Lower leg skin (tissue), 4 donors: Measurements from ENCODE around the gene DBX1. TPM values are rescaled to one million over a fixed set of nuclear protein-coding genes. Genes with fewer than 3 reads are reported as not detected.

Experiments
- DNase-seq, 2 donors: peaks; one replicate each; pipeline ENCODE4 v3.0.0-alpha.2; 2019; ENCODE audit warnings: low spot score in 2 of 2
- H3K4me3 ChIP-seq: fragments of 200-600 bp; sonication (generic); 2 replicates; pipeline ENCODE4 v1.5.1; 2017; ENCODE audit warnings: mild to moderate bottlenecking, low read depth; ENCODE audit not compliant: poor library complexity, severe bottlenecking
- POLR2A ChIP-seq, 2 donors: fragments of 450-650 bp; IDR thresholded peaks; one replicate each; pipeline ENCODE4 v1.6.1; 2016 to 2017; ENCODE audit warnings: antibody characterized with exemption in 2 of 2, mild to moderate bottlenecking in 1 of 2, moderate library complexity in 1 of 2
- WGBS, 2 donors: methylation state at CpG; one replicate each; pipeline ENCODE4 v1.1.5; 2018; 5-methylcytosine and 5-hydroxymethylcytosine counted together
- intact Hi-C: fragments of 100-400 bp; cut with DNase I; formaldehyde crosslinking; loops from one replicate; pipeline ENCODE4 v1.15.0; 2023; ENCODE audit warnings: low total_unique reads
- total RNA-seq, 4 donors: library from RNA; depleted of rRNA; stranded (reverse); fragments of >200 nt; gene quantifications; one replicate each; pipeline ENCODE4 v1.1.0, GENCODE V29; 2016
- TF ChIP-seq, protein P1 (sequence below), 3 donors: fragments of 450-650 bp; IDR thresholded peaks; one replicate each; pipeline ENCODE4 v1.5.1; 2016; ENCODE audit warnings: antibody characterized with exemption in 3 of 3, mild to moderate bottlenecking in 3 of 3, moderate library complexity in 2 of 3

The DBX1 gene
- total RNA-seq, 4 donors from 2014 or later: not detected

DNA sequence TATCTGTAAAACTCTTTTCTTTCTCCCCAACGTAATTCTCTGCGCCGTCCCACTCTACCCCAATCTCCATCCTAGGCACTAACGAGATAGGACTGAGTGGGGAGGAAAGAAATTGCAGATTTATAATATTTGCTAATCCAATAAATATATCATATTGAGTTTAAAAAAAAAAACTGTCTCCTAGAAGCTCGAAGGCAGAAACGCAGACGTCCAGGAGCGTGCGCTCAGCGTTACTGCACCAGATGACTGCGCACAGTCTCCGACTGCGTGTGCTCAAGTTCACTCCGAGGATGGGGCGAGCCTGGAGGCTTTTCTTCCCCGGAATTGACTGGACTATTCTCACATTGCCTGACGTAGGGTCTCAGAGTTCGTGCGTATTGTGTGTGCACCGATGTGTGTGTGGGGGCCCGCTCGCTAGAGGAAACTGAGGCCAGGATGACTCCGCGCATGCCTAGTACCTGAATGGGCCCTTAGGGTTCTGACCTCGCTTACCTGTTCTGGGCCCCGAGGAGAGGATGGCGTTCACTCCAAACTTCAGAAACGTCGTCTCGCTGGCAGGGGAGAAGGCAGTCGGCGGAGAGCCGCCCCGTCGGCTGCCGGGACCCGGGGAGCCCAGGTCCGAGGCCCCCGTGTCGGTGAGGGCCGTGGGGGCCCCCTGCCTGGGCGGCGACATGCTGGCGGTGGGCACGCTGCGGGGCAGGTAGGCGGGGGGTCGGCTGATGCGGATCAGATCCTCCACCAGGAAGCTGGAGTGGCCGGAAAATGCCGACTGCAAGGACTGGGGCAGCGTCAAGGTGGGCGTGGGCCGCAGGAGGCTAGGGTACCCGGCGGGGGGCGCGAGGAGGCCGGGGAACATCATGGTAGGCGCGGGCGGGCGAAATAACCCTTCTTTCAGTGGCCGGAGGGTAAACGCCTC, 551 bp downstream of the DBX1 start:
- TF ChIP-seq POLR2A (IDR thresholded peaks at IDR 0.05): no peak
- TF ChIP-seq, protein P1, sequence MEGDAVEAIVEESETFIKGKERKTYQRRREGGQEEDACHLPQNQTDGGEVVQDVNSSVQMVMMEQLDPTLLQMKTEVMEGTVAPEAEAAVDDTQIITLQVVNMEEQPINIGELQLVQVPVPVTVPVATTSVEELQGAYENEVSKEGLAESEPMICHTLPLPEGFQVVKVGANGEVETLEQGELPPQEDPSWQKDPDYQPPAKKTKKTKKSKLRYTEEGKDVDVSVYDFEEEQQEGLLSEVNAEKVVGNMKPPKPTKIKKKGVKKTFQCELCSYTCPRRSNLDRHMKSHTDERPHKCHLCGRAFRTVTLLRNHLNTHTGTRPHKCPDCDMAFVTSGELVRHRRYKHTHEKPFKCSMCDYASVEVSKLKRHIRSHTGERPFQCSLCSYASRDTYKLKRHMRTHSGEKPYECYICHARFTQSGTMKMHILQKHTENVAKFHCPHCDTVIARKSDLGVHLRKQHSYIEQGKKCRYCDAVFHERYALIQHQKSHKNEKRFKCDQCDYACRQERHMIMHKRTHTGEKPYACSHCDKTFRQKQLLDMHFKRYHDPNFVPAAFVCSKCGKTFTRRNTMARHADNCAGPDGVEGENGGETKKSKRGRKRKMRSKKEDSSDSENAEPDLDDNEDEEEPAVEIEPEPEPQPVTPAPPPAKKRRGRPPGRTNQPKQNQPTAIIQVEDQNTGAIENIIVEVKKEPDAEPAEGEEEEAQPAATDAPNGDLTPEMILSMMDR (IDR thresholded peaks at IDR 0.05): no peak
- intact Hi-C loops: no loop called here
- DNase-seq: no peak
- 6 to 7% methylated on average over 52 to 54 of the region's 65 CpGs for WGBS, 2 donors
- H3K4me3 ChIP-seq: no peak overlapping the region

DNA sequence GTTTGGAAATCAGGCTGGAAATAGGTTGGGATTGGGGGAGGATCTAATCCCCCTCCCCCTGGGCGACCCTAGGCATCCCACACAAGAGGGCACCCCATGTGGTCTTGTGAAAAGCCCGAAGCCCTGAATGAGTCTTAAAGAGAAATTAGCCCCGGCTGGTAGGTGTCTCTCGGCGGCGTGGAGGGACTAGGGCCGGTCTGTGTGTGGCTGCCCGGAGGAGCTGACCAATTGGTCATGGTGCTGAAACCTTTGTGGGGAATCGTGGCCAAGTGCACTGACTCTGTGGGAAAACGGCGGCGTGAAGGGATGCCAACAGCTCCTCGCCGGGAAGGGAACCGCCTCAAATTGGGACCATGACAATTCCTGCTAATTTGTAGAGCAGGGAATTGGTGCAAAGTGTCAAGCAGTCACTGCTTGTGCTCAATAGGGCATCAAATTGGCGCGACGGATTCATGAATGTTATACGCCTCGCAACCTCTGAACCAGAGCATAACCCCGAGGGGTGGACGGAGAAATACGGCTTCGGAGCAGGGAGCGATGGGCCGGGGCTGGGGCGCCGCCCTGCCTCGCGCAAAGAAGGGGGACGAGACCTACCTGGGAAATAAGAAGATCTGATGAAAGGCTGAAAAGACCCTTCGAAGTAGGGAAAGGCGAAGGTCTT, 1.5 kb downstream of the DBX1 start:
- intact Hi-C loops: no loop called here
- 4 to 6% methylated on average over 33 of the region's 33 CpGs for WGBS, 2 donors
- no peak for TF ChIP-seq POLR2A (IDR thresholded peaks at IDR 0.05)
- TF ChIP-seq, protein P1 (IDR thresholded peaks at IDR 0.05): no peak
- peak in 1 of 2 donors; percentile 18 for DNase-seq
- H3K4me3 ChIP-seq: no peak overlapping the region

- DNase-seq: no peak
- WGBS, 2 donors: 13 to 16% methylated on average over 9 of the region's 9 CpGs
These were observed 2.5 kb downstream of the DBX1 start for GRCh38 chr11:20157728-20158127.

DNA sequence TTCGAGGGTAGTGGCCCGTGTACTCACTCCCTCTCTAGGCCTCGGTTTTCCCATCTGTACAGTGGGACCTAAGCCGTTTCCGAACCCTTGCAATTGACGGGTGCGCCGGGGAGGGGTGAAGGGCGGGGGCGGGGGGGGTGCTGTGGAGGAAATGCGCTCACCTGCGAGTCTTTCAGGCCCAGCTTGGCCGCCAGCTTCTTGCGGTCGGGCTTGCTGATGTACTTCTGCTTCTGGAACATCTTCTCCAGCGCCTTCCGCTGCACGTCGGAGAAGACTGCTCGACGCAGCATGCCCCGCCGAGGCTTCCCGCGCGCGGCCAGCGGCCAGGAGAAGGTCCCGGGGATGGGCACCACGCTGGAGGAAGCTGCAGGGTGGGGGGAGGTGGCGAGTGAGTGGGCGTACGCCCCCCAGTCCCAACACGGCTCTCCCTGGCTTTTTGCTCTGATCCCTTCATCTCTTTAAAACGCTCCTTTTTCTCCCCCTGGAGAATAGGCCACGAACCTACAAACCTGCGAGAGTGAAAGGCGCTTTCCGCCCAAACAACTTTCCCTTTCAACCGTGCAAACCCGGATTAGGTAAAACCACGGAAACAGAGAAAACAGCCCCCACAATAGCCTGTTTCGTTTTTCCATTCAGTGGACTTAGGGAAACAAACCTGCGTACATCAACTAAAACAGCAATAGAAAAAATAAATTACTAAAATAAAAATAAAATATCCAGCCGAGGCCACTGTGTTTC, 3.2 kb downstream of the DBX1 start:
- no peak for TF ChIP-seq POLR2A (IDR thresholded peaks at IDR 0.05)
- TF ChIP-seq, protein P1 (IDR thresholded peaks at IDR 0.05): no peak
- no peak overlapping the region for H3K4me3 ChIP-seq
- no peak for DNase-seq
- intact Hi-C loops: no loop called here
- 3 to 4% methylated on average over 35 to 38 of the region's 45 CpGs for WGBS, 2 donors

More at GRCh38 chr11:20157728-20158127, 2.5 kb downstream of the DBX1 start:
- intact Hi-C loops: no loop called here
- no peak overlapping the region for H3K4me3 ChIP-seq
- TF ChIP-seq, protein P1 (IDR thresholded peaks at IDR 0.05): no peak
- TF ChIP-seq POLR2A (IDR thresholded peaks at IDR 0.05): no peak

DNA sequence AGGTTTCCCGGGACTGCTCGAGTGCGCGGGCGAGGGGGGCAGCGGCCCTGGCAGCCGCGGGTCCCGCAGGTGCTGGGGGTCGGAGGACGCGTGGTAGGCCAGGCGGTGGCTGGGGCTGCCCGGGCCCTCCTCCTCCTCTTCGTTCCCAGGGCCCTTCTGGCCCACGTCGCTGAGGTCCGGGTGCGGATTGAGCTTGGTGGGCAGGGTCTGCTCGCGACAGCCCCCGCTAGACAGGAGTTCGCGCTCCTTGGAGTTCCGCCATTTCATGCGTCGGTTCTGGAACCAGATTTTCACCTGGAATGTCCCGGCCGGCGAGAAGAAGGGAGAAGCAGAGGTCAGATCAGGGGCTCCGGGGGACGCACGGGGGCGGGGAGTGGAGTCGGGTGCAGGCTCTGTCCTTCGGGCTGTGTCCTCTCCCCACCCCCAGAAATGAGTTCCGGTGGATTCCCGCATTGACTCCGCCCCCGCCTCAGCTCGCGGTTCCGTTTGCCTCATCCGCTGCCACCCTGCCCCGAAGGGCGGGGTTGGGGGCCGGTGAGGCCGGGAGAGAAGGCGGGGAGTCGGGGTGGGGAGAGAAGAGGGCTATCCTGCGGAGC, 3.9 kb downstream of the DBX1 start:
- no peak for DNase-seq
- intact Hi-C loops: no loop called here
- TF ChIP-seq, protein P1 (IDR thresholded peaks at IDR 0.05): no peak
- no peak for TF ChIP-seq POLR2A (IDR thresholded peaks at IDR 0.05)
- 3 to 7% methylated on average over 31 to 32 of the region's 51 CpGs for WGBS, 2 donors
- H3K4me3 ChIP-seq: no peak overlapping the region
